Colon (tissue), 2 donors: ENCODE data around the gene ELMO1.
"Not testable (repeated sequence)": the region's sequence is repeated elsewhere in the genome, so short reads cannot be mapped to it uniquely, and the experiment has no call there.

Source experiments
- FAIRE-seq: peaks from 2 replicates; lab custom pipeline; 2012; peaks lifted over from hg19 to GRCh38; lab: Jason Lieb, UNC
- donor health status: control.
- donor health status: control.

The ELMO1 gene

GRCh38 chr7:37187179-37187578 is 261.5 kb downstream of the ELMO1 start:
- FAIRE-seq: no peak

- no peak for FAIRE-seq
Measured at GRCh38 chr7:37186753-37187152, 261.9 kb downstream of the ELMO1 start.

GRCh38 chr7:37181550-37181932 is 267.1 kb downstream of the ELMO1 start:
- no peak for FAIRE-seq

- FAIRE-seq: no peak
Measured at GRCh38 chr7:37180828-37181549, 267.7 kb downstream of the ELMO1 start.

GRCh38 chr7:37176079-37176478 is 272.6 kb downstream of the ELMO1 start:
- peak; percentile 21 for FAIRE-seq

- FAIRE-seq: no peak
Measured at GRCh38 chr7:37174460-37174859, 274.2 kb downstream of the ELMO1 start.

- no peak for FAIRE-seq
Measured at GRCh38 chr7:37173670-37174069, 275.0 kb downstream of the ELMO1 start.

GRCh38 chr7:37162106-37162505 is 286.6 kb downstream of the ELMO1 start:
- no peak for FAIRE-seq

- no peak for FAIRE-seq
Measured at GRCh38 chr7:37160656-37161055, 288.0 kb downstream of the ELMO1 start.

GRCh38 chr7:37153376-37153775 is 295.3 kb downstream of the ELMO1 start:
- no peak for FAIRE-seq

- FAIRE-seq: no peak
Measured at GRCh38 chr7:37151741-37152413, 296.8 kb downstream of the ELMO1 start.

GRCh38 chr7:37150856-37151255 is 297.8 kb downstream of the ELMO1 start:
- FAIRE-seq: no peak

GRCh38 chr7:37150180-37150579 is 298.5 kb downstream of the ELMO1 start:
- peak; percentile 75 for FAIRE-seq

- FAIRE-seq: no peak
Measured at GRCh38 chr7:37149773-37150124, 298.9 kb downstream of the ELMO1 start.

- no peak for FAIRE-seq
Measured at GRCh38 chr7:37149051-37149772, 299.5 kb downstream of the ELMO1 start.

- no peak for FAIRE-seq
Measured at GRCh38 chr7:37145682-37146081, 303.0 kb downstream of the ELMO1 start.

GRCh38 chr7:37144423-37144822 is 304.2 kb downstream of the ELMO1 start:
- FAIRE-seq: no peak

- no peak for FAIRE-seq
Measured at GRCh38 chr7:37142958-37143357, 305.7 kb downstream of the ELMO1 start.

GRCh38 chr7:37141742-37142141 is 306.9 kb downstream of the ELMO1 start:
- FAIRE-seq: no peak

GRCh38 chr7:37133902-37134301 is 314.8 kb downstream of the ELMO1 start:
- FAIRE-seq: not testable (repeated sequence)

GRCh38 chr7:37131855-37132254 is 316.8 kb downstream of the ELMO1 start:
- FAIRE-seq: no peak

GRCh38 chr7:37129035-37129425 is 319.6 kb downstream of the ELMO1 start:
- FAIRE-seq: no peak

GRCh38 chr7:37128327-37129034 is 320.2 kb downstream of the ELMO1 start:
- no peak for FAIRE-seq
